Esophagus muscularis mucosa (tissue), 4 donors: Measurements from ENCODE around the gene FRS3. TPM values are rescaled to one million over a fixed set of nuclear protein-coding genes. Genes with fewer than 3 reads are reported as not detected.

Source experiments
- DNase-seq: peaks from one replicate; pipeline ENCODE4 v3.0.0-alpha.2; 2017; ENCODE audit errors: extremely low spot score
- H3K27ac ChIP-seq, 4 donors: fragments of 200-600 bp; sonication (generic); replicated peaks in 1 of 4; 1 replicate in 3 of 4; 2 replicates in 1 of 4; pipeline ENCODE4 v1.5.1; 2016 to 2019; ENCODE audit warnings: mild to moderate bottlenecking in 1 of 4
- H3K27me3 ChIP-seq, 4 donors: fragments of 200-600 bp; sonication (generic); one replicate each; pipeline versions ENCODE4 v1.5.1 to v1.6.0; 2016 to 2019
- H3K36me3 ChIP-seq, 4 donors: fragments of 200-600 bp; sonication (generic); one replicate each; pipeline ENCODE4 v1.5.1; 2016 to 2019
- H3K4me1 ChIP-seq, 4 donors: fragments of 200-600 bp; sonication (generic); one replicate each; pipeline ENCODE4 v1.5.1; 2016 to 2019
- H3K4me3 ChIP-seq, 4 donors: fragments of 200-600 bp; sonication (generic); 1 replicate in 2 of 4; 2 replicates in 2 of 4; pipeline ENCODE4 v1.5.1; 2016 to 2019; ENCODE audit warnings: mild to moderate bottlenecking in 4 of 4, moderate library complexity in 1 of 4
- H3K9me3 ChIP-seq, 4 donors: fragments of 200-600 bp; sonication (generic); 1 replicate in 3 of 4; 2 replicates in 1 of 4; pipeline ENCODE4 v1.5.1; 2016 to 2019
- CTCF ChIP-seq, 3 experiments: fragments of 200-600 bp in 2 of 3; fragments of 450-650 bp in 1 of 3; sonication (generic) in 2 of 3; IDR thresholded peaks; one replicate each; pipeline ENCODE4 v1.5.1; 2017 to 2019; ENCODE audit warnings: antibody characterized with exemption in 3 of 3, mild to moderate bottlenecking in 2 of 3, moderate library complexity in 1 of 3
- EP300 ChIP-seq: sonication (generic); formaldehyde crosslinking; IDR thresholded peaks from one replicate; pipeline ENCODE4 v1.6.1; 2017; ENCODE audit warnings: antibody characterized with exemption
- POLR2A ChIP-seq: fragments of 450-650 bp; IDR thresholded peaks from one replicate; pipeline ENCODE4 v1.6.1; 2017; ENCODE audit warnings: antibody characterized with exemption, moderate library complexity, mild to moderate bottlenecking, low read depth
- POLR2AphosphoS5 ChIP-seq, 2 donors: sonication (generic); formaldehyde crosslinking; IDR thresholded peaks; one replicate each; pipeline ENCODE4 v1.6.1; 2017; ENCODE audit warnings: antibody characterized with exemption in 2 of 2
- WGBS: methylation state at CpG from one replicate; pipeline ENCODE4 v1.1.5; 2018; 5-methylcytosine and 5-hydroxymethylcytosine counted together
- intact Hi-C: fragments of 100-400 bp; cut with DNase I; formaldehyde crosslinking; loops from one replicate; pipeline ENCODE4 v1.15.1; 2023
- total RNA-seq, 4 donors: library from RNA; depleted of rRNA; stranded (reverse); fragments of >200 nt; gene quantifications; one replicate each; pipeline versions ENCODE4 v1.1.0 to v1.2.1, GENCODE V29; 2016

The FRS3 gene
- total RNA-seq, 4 donors from 2014 or later: 5.0 to 9.9 (median 6.7) TPM

- H3K27ac ChIP-seq: peak overlapping the region; percentile 44 to 90 (median 84)
- DNase-seq: no peak
These were observed 805 bp downstream of the FRS3 start for GRCh38 chr6:41778895-41779294.

GRCh38 chr6:41777551-41778285 is 2.0 kb downstream of the FRS3 start:
- TF ChIP-seq POLR2A (no peak), EP300 (no peak), CTCF (IDR thresholded peaks at IDR 0.05) (no peak), POLR2AphosphoS5 (IDR thresholded peaks at IDR 0.05) (no peak)
- Histone ChIP-seq H3K27me3 (no peaks in the 10 kb centered on the region), H3K36me3 (peaks cover 14 to 45% (median 43%) of the 10 kb centered on the region in 4 donors), H3K4me3 (no peak overlapping the region), H3K9me3 (no peaks in the 10 kb centered on the region), H3K4me1 (peaks cover 23 to 44% (median 30%) of the 10 kb centered on the region in 4 donors), H3K27ac (no peak overlapping the region)
- 85% methylated on average over 5 of the region's 5 CpGs for WGBS
- intact Hi-C loops: loop anchor here (5.0 to 10.0 kb wide), 2 partner anchors 40 to 73 kb away; partner anchors contain the start of gene TFEB
- DNase-seq: no peak

More at GRCh38 chr6:41778895-41779294, 805 bp downstream of the FRS3 start:
- WGBS: 56% methylated on average over 6 of the region's 6 CpGs
- peaks cover 13 to 38% (median 33%) of the 10 kb centered on the region in 4 donors for H3K36me3 ChIP-seq
- no peaks in the 10 kb centered on the region for H3K9me3 ChIP-seq
- peaks cover 29 to 55% (median 38%) of the 10 kb centered on the region in 4 donors for H3K4me1 ChIP-seq
- TF ChIP-seq POLR2A (no peak), POLR2AphosphoS5 (IDR thresholded peaks at IDR 0.05) (no peak)
- peak overlapping the region; percentile 71 to 88 (median 78) for H3K4me3 ChIP-seq
- intact Hi-C loops: loop anchor here (5.0 to 10.0 kb wide), 2 partner anchors 42 to 74 kb away; partner anchors contain the start of gene TFEB
- H3K27me3 ChIP-seq: no peaks in the 10 kb centered on the region

- H3K36me3 ChIP-seq: peaks cover 37 to 69% (median 66%) of the 10 kb centered on the region in 4 donors
- H3K4me1 ChIP-seq: peaks cover 8 to 20% (median 13%) of the 10 kb centered on the region in 4 donors
- H3K27ac ChIP-seq: no peak overlapping the region
- no peaks in the 10 kb centered on the region for H3K27me3 ChIP-seq
- H3K9me3 ChIP-seq: no peaks in the 10 kb centered on the region
- intact Hi-C loops: loop anchor here (5.0 to 10.0 kb wide), 2 partner anchors 38 to 71 kb away; partner anchors contain the start of gene TFEB
- no peak overlapping the region for H3K4me3 ChIP-seq
- no peak for TF ChIP-seq CTCF (IDR thresholded peaks at IDR 0.05)
- 96% methylated on average over 12 of the region's 13 CpGs for WGBS
- DNase-seq: no peak
These were observed 4.3 kb downstream of the FRS3 start for GRCh38 chr6:41775293-41775882.

- no peaks in the 10 kb centered on the region for H3K9me3 ChIP-seq
- 80% methylated on average over 3 of the region's 3 CpGs for WGBS
- no peak for TF ChIP-seq EP300
- TF ChIP-seq POLR2AphosphoS5 (IDR thresholded peaks at IDR 0.05): no peak
- TF ChIP-seq POLR2A: no peak
- TF ChIP-seq CTCF (IDR thresholded peaks at IDR 0.05): no peak
- H3K4me3 ChIP-seq: no peak overlapping the region
- intact Hi-C loops: loop anchor here (5.0 to 10.0 kb wide), 2 partner anchors 38 to 70 kb away; partner anchors contain the start of gene TFEB
- H3K27ac ChIP-seq: no peak overlapping the region
- no peaks in the 10 kb centered on the region for H3K27me3 ChIP-seq
- no peak for DNase-seq
- peaks cover 38 to 74% (median 71%) of the 10 kb centered on the region in 4 donors for H3K36me3 ChIP-seq
- H3K4me1 ChIP-seq: peaks cover 8 to 19% (median 13%) of the 10 kb centered on the region in 4 donors
These were observed 4.9 kb downstream of the FRS3 start for GRCh38 chr6:41774841-41775240.
